GM23338 (cell line): Measurements from ENCODE around the gene RSPRY1. TPM values are rescaled to one million over a fixed set of nuclear protein-coding genes. Genes with fewer than 3 reads are reported as not detected.

Experiments
- ATAC-seq: fragments of 200-7000 bp; cut with Tn5 transposase; 3 replicates; pipeline ENCODE4 v1.9.1; 2020
- DNase-seq: peaks from one replicate; pipeline ENCODE4 v3.0.0-alpha.2; 2015; ENCODE audit warnings: low spot score
- H2AFZ ChIP-seq: fragments of 200-600 bp; sonication (generic); 2 replicates; pipeline ENCODE4 v1.8.0; 2016; ENCODE audit warnings: antibody characterized with exemption, mild to moderate bottlenecking, moderate library complexity
- H3F3A ChIP-seq: fragments of 200-600 bp; sonication (generic); replicated peaks from 2 replicates; pipeline ENCODE4 v1.8.0; 2017; ENCODE audit warnings: antibody characterized with exemption, mixed run types, low read depth
- H3K27ac ChIP-seq: fragments of 200-600 bp; sonication (generic); 2 replicates; pipeline ENCODE4 v1.6.1; 2016; ENCODE audit warnings: low read depth
- H3K27me3 ChIP-seq: fragments of 200-600 bp; sonication (generic); 2 replicates; pipeline ENCODE4 v1.8.0; 2016; ENCODE audit warnings: mild to moderate bottlenecking, mixed run types, moderate library complexity; ENCODE audit not compliant: insufficient read depth
- H3K36me3 ChIP-seq: fragments of 200-600 bp; sonication (generic); 2 replicates; pipeline ENCODE4 v1.8.0; 2016; ENCODE audit warnings: mild to moderate bottlenecking; ENCODE audit not compliant: insufficient read depth
- H3K4me1 ChIP-seq: fragments of 200-600 bp; sonication (generic); 2 replicates; pipeline ENCODE4 v1.8.0; 2016; ENCODE audit warnings: mild to moderate bottlenecking, moderate library complexity; ENCODE audit not compliant: insufficient read depth
- H3K4me2 ChIP-seq: fragments of 200-600 bp; sonication (generic); 2 replicates; pipeline ENCODE4 v1.7.1; 2017; ENCODE audit warnings: mixed run types
- H3K4me3 ChIP-seq: fragments of 200-600 bp; sonication (generic); 2 replicates; pipeline ENCODE4 v1.6.1; 2016; ENCODE audit warnings: mixed run types
- H3K79me2 ChIP-seq: fragments of 200-600 bp; sonication (generic); replicated peaks from 2 replicates; pipeline ENCODE4 v1.8.0; 2017; ENCODE audit warnings: mild to moderate bottlenecking; ENCODE audit not compliant: insufficient read depth
- H3K9me2 ChIP-seq: fragments of 200-600 bp; sonication (generic); 2 replicates; pipeline ENCODE4 v1.8.0; 2017; ENCODE audit not compliant: insufficient read depth
- H4K20me1 ChIP-seq: fragments of 200-600 bp; sonication (generic); replicated peaks from 2 replicates; pipeline ENCODE4 v1.8.0; 2017; ENCODE audit warnings: mild to moderate bottlenecking; ENCODE audit not compliant: insufficient read depth
- H3K27ac Mint-ChIP-seq: 2 replicates; pipeline ENCODE4 v1.8.0; 2020; ENCODE audit warnings: inconsistent platforms, mild to moderate bottlenecking, moderate library complexity, mixed read lengths
- H3K27me3 Mint-ChIP-seq: 3 replicates; pipeline ENCODE4 v1.8.0; 2022; ENCODE audit warnings: low read depth, mild to moderate bottlenecking, moderate library complexity, mixed read lengths, inconsistent platforms; ENCODE audit not compliant: insufficient read depth, poor library complexity
- H3K36me3 Mint-ChIP-seq: 3 replicates; pipeline ENCODE4 v1.8.0; 2021; ENCODE audit warnings: low read depth, mild to moderate bottlenecking, inconsistent platforms, moderate library complexity, mixed read lengths
- H3K4me1 Mint-ChIP-seq: 3 replicates; pipeline ENCODE4 v1.8.0; 2020; ENCODE audit warnings: mild to moderate bottlenecking, inconsistent platforms, mixed read lengths
- H3K4me3 Mint-ChIP-seq: 3 replicates; pipeline ENCODE4 v1.8.0; 2021; ENCODE audit warnings: moderate library complexity, mild to moderate bottlenecking, inconsistent platforms, mixed read lengths
- H3K9me3 Mint-ChIP-seq: 3 replicates; pipeline ENCODE4 v1.8.0; 2020; ENCODE audit warnings: moderate library complexity, mild to moderate bottlenecking, inconsistent platforms, mixed read lengths
- CREB1 ChIP-seq: fragments of 250-450 bp; sonication (Bioruptor Pico); IDR thresholded peaks from 2 replicates; pipeline ENCODE4 v1.5.0; 2020; ENCODE audit warnings: low read depth, mild to moderate bottlenecking, moderate library complexity
- EZH2 ChIP-seq: fragments of 200-600 bp; sonication (generic); IDR thresholded peaks from one replicate; pipeline ENCODE4 v1.8.0; 2017; ENCODE audit warnings: antibody characterized with exemption, mild to moderate bottlenecking, low read depth; ENCODE audit not compliant: unreplicated experiment
- EZH2phosphoT487 ChIP-seq: fragments of 200-600 bp; sonication (generic); IDR thresholded peaks from one replicate; pipeline ENCODE4 v1.8.1; 2018; ENCODE audit warnings: antibody characterized with exemption; ENCODE audit not compliant: unreplicated experiment
- JUNB ChIP-seq: IDR thresholded peaks from one replicate; pipeline ENCODE4 v1.6.1; 2016; ENCODE audit warnings: antibody characterized with exemption; ENCODE audit not compliant: unreplicated experiment
- NANOG ChIP-seq: IDR thresholded peaks from 2 replicates; pipeline ENCODE4 v1.6.1; 2016; ENCODE audit warnings: antibody characterized with exemption, borderline replicate concordance
- POLR2AphosphoS5 ChIP-seq: IDR thresholded peaks from 2 replicates; pipeline ENCODE4 v1.6.1; 2016; ENCODE audit warnings: antibody characterized with exemption, low read depth
- ZNF114 ChIP-seq: fragments of 250-450 bp; sonication (Bioruptor Pico); IDR thresholded peaks from 2 replicates; pipeline ENCODE4 v1.5.0; 2020; ENCODE audit warnings: mild to moderate bottlenecking, moderate library complexity
- ZNF331 ChIP-seq: fragments of 250-450 bp; sonication (Bioruptor Pico); IDR thresholded peaks from 2 replicates; pipeline ENCODE4 v1.5.0; 2020; ENCODE audit warnings: low read depth, mild to moderate bottlenecking, moderate library complexity
- polyA plus RNA-seq: library from polyadenylated mRNA; unstranded; fragments of >200 nt; fragmentation: Nextera tagmentation; extraction: Ambion mirVana; gene quantifications from 2 replicates; pipeline ENCODE4 v1.2.1, GENCODE V29; 2016
- total RNA-seq: library from RNA; depleted of rRNA; stranded (reverse); fragments of >200 nt; shearing (Covaris generic); gene quantifications from 2 replicates; pipeline ENCODE4 v1.2.3, GENCODE V29; 2014
- TF ChIP-seq, protein P1 (sequence below): IDR thresholded peaks from one replicate; pipeline ENCODE4 v1.6.1; 2018; ENCODE audit warnings: antibody characterized with exemption; ENCODE audit not compliant: unreplicated experiment
- TF ChIP-seq, protein P2 (sequence below): fragments of 250-450 bp; sonication (Bioruptor Pico); IDR thresholded peaks from 2 replicates; pipeline ENCODE4 v1.5.0; 2020; ENCODE audit warnings: mild to moderate bottlenecking, moderate library complexity
- TF ChIP-seq, protein P3 (sequence below): IDR thresholded peaks from 2 replicates; pipeline ENCODE4 v1.6.1; 2016; ENCODE audit warnings: antibody characterized with exemption

The RSPRY1 gene
- total and polyA plus RNA-seq, 2 experiments from 2014 or later = 25.8 to 35.9 TPM

GRCh38 chr16:57178793-57179212 is 7.3 kb upstream of the RSPRY1 start:
- H3K27me3 ChIP-seq = no peaks in the 10 kb centered on the region
- H3K9me2 ChIP-seq = no peaks in the 10 kb centered on the region
- peaks cover 26% of the 10 kb centered on the region; the same call in 2 of the 3 replicates for H3K4me1 Mint-ChIP-seq
- no peak overlapping the region for H3K4me2 ChIP-seq
- H3K4me1 ChIP-seq = peaks cover 24% of the 10 kb centered on the region
- no peaks in the 10 kb centered on the region for H3F3A ChIP-seq
- H3K9me3 Mint-ChIP-seq = no peaks in the 10 kb centered on the region
- DNase-seq = peak; percentile 43
- peaks cover 5% of the 10 kb centered on the region for H3K27me3 Mint-ChIP-seq
- H3K36me3 Mint-ChIP-seq = peaks cover 5% of the 10 kb centered on the region
- H3K79me2 ChIP-seq = peaks cover 63% of the 10 kb centered on the region
- no peak overlapping the region for H3K27ac Mint-ChIP-seq
- H3K4me3 ChIP-seq = no peak overlapping the region
- no peak overlapping the region for H3K4me3 Mint-ChIP-seq
- no peaks in the 10 kb centered on the region; the same call in 1 of the 2 replicates for H4K20me1 ChIP-seq
- no peak overlapping the region for H2AFZ ChIP-seq
- H3K36me3 ChIP-seq = peaks cover 2% of the 10 kb centered on the region
- no peak overlapping the region for H3K27ac ChIP-seq
- TF ChIP-seq EZH2 = no peak
- ATAC-seq = peak; percentile 70

- no peak overlapping the region for H3K27ac Mint-ChIP-seq
- TF ChIP-seq, protein P1, sequence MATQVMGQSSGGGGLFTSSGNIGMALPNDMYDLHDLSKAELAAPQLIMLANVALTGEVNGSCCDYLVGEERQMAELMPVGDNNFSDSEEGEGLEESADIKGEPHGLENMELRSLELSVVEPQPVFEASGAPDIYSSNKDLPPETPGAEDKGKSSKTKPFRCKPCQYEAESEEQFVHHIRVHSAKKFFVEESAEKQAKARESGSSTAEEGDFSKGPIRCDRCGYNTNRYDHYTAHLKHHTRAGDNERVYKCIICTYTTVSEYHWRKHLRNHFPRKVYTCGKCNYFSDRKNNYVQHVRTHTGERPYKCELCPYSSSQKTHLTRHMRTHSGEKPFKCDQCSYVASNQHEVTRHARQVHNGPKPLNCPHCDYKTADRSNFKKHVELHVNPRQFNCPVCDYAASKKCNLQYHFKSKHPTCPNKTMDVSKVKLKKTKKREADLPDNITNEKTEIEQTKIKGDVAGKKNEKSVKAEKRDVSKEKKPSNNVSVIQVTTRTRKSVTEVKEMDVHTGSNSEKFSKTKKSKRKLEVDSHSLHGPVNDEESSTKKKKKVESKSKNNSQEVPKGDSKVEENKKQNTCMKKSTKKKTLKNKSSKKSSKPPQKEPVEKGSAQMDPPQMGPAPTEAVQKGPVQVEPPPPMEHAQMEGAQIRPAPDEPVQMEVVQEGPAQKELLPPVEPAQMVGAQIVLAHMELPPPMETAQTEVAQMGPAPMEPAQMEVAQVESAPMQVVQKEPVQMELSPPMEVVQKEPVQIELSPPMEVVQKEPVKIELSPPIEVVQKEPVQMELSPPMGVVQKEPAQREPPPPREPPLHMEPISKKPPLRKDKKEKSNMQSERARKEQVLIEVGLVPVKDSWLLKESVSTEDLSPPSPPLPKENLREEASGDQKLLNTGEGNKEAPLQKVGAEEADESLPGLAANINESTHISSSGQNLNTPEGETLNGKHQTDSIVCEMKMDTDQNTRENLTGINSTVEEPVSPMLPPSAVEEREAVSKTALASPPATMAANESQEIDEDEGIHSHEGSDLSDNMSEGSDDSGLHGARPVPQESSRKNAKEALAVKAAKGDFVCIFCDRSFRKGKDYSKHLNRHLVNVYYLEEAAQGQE = no peak
- TF ChIP-seq NANOG (no peak), CREB1 (CRISPR knock-in tag) (no peak), ZNF114 (CRISPR knock-in tag) (no peak), EZH2 (no peak), POLR2AphosphoS5 (no peak), ZNF331 (CRISPR knock-in tag) (no peak), EZH2phosphoT487 (no peak), JUNB (no peak)
- TF ChIP-seq, protein P2, sequence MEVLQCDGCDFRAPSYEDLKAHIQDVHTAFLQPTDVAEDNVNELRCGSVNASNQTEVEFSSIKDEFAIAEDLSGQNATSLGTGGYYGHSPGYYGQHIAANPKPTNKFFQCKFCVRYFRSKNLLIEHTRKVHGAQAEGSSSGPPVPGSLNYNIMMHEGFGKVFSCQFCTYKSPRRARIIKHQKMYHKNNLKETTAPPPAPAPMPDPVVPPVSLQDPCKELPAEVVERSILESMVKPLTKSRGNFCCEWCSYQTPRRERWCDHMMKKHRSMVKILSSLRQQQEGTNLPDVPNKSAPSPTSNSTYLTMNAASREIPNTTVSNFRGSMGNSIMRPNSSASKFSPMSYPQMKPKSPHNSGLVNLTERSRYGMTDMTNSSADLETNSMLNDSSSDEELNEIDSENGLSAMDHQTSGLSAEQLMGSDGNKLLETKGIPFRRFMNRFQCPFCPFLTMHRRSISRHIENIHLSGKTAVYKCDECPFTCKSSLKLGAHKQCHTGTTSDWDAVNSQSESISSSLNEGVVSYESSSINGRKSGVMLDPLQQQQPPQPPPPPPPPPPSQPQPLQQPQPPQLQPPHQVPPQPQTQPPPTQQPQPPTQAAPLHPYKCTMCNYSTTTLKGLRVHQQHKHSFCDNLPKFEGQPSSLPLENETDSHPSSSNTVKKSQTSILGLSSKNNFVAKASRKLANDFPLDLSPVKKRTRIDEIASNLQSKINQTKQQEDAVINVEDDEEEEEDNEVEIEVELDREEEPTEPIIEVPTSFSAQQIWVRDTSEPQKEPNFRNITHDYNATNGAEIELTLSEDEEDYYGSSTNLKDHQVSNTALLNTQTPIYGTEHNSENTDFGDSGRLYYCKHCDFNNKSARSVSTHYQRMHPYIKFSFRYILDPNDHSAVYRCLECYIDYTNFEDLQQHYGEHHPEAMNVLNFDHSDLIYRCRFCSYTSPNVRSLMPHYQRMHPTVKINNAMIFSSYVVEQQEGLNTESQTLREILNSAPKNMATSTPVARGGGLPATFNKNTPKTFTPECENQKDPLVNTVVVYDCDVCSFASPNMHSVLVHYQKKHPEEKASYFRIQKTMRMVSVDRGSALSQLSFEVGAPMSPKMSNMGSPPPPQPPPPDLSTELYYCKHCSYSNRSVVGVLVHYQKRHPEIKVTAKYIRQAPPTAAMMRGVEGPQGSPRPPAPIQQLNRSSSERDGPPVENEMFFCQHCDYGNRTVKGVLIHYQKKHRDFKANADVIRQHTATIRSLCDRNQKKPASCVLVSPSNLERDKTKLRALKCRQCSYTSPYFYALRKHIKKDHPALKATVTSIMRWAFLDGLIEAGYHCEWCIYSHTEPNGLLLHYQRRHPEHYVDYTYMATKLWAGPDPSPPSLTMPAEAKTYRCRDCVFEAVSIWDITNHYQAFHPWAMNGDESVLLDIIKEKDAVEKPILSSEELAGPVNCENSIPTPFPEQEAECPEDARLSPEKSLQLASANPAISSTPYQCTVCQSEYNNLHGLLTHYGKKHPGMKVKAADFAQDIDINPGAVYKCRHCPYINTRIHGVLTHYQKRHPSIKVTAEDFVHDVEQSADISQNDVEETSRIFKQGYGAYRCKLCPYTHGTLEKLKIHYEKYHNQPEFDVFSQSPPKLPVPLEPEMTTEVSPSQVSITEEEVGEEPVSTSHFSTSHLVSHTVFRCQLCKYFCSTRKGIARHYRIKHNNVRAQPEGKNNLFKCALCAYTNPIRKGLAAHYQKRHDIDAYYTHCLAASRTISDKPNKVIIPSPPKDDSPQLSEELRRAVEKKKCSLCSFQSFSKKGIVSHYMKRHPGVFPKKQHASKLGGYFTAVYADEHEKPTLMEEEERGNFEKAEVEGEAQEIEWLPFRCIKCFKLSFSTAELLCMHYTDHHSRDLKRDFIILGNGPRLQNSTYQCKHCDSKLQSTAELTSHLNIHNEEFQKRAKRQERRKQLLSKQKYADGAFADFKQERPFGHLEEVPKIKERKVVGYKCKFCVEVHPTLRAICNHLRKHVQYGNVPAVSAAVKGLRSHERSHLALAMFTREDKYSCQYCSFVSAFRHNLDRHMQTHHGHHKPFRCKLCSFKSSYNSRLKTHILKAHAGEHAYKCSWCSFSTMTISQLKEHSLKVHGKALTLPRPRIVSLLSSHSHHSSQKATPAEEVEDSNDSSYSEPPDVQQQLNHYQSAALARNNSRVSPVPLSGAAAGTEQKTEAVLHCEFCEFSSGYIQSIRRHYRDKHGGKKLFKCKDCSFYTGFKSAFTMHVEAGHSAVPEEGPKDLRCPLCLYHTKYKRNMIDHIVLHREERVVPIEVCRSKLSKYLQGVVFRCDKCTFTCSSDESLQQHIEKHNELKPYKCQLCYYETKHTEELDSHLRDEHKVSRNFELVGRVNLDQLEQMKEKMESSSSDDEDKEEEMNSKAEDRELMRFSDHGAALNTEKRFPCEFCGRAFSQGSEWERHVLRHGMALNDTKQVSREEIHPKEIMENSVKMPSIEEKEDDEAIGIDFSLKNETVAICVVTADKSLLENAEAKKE (CRISPR knock-in tag) = no peak
- TF ChIP-seq, protein P3, sequence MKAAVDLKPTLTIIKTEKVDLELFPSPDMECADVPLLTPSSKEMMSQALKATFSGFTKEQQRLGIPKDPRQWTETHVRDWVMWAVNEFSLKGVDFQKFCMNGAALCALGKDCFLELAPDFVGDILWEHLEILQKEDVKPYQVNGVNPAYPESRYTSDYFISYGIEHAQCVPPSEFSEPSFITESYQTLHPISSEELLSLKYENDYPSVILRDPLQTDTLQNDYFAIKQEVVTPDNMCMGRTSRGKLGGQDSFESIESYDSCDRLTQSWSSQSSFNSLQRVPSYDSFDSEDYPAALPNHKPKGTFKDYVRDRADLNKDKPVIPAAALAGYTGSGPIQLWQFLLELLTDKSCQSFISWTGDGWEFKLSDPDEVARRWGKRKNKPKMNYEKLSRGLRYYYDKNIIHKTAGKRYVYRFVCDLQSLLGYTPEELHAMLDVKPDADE = no peak
Measured at GRCh38 chr16:57179215-57179828, 6.8 kb upstream of the RSPRY1 start.

More at GRCh38 chr16:57179215-57179828, 6.8 kb upstream of the RSPRY1 start:
- Histone ChIP-seq H2AFZ (no peak overlapping the region), H4K20me1 (no peaks in the 10 kb centered on the region; the same call in 1 of the 2 replicates), H3K79me2 (peaks cover 68% of the 10 kb centered on the region), H3K4me3 (no peak overlapping the region), H3K4me1 (peaks cover 24% of the 10 kb centered on the region), H3K36me3 (no peaks in the 10 kb centered on the region), H3K9me2 (no peaks in the 10 kb centered on the region), H3F3A (no peaks in the 10 kb centered on the region), H3K4me2 (no peak overlapping the region), H3K27me3 (no peaks in the 10 kb centered on the region), H3K27ac (no peak overlapping the region)
- Mint-ChIP-seq H3K36me3 (peaks cover 4% of the 10 kb centered on the region; the same call in 1 of the 3 replicates), H3K27me3 (peaks cover 4% of the 10 kb centered on the region), H3K4me1 (peaks cover 30% of the 10 kb centered on the region), H3K9me3 (no peaks in the 10 kb centered on the region), H3K4me3 (no peak overlapping the region)
- DNase-seq (no peak), ATAC-seq (no peak)
